Muscle layer of duodenum (tissue), 2 donors: ENCODE measurements around the gene PRR18.

ENCODE experiments used
- H3K27ac ChIP-seq: one replicate; pipeline ENCODE4 v1.7.0; 2013; ENCODE audit warnings: mild to moderate bottlenecking, low read length
- H3K27me3 ChIP-seq: one replicate; pipeline ENCODE4 v1.7.0; 2013; ENCODE audit warnings: low read depth, mild to moderate bottlenecking, control low read depth, low read length
- H3K36me3 ChIP-seq, 2 donors: one replicate each; pipeline ENCODE4 v1.7.0; 2013; ENCODE audit warnings: low read length in 2 of 2, control low read depth in 1 of 2, mild to moderate bottlenecking in 1 of 2; ENCODE audit not compliant: insufficient read depth in 2 of 2, control insufficient read depth in 1 of 2
- H3K4me1 ChIP-seq, 2 donors: one replicate each; pipeline ENCODE4 v1.7.0; 2013; ENCODE audit warnings: low read length in 2 of 2, mild to moderate bottlenecking in 2 of 2, control low read depth in 1 of 2, moderate library complexity in 1 of 2; ENCODE audit not compliant: insufficient read depth in 2 of 2, control insufficient read depth in 1 of 2
- H3K4me3 ChIP-seq, 2 donors: one replicate each; pipeline ENCODE4 v1.7.0; 2013; ENCODE audit warnings: low read length in 2 of 2, low read depth in 1 of 2, mild to moderate bottlenecking in 1 of 2
- H3K9me3 ChIP-seq, 2 donors: one replicate each; pipeline ENCODE4 v1.7.0; 2013; ENCODE audit warnings: low read length in 2 of 2, control low read depth in 1 of 2, mild to moderate bottlenecking in 1 of 2; ENCODE audit not compliant: control insufficient read depth in 1 of 2
- donor health status: healthy.

Gene PRR18

DNA sequence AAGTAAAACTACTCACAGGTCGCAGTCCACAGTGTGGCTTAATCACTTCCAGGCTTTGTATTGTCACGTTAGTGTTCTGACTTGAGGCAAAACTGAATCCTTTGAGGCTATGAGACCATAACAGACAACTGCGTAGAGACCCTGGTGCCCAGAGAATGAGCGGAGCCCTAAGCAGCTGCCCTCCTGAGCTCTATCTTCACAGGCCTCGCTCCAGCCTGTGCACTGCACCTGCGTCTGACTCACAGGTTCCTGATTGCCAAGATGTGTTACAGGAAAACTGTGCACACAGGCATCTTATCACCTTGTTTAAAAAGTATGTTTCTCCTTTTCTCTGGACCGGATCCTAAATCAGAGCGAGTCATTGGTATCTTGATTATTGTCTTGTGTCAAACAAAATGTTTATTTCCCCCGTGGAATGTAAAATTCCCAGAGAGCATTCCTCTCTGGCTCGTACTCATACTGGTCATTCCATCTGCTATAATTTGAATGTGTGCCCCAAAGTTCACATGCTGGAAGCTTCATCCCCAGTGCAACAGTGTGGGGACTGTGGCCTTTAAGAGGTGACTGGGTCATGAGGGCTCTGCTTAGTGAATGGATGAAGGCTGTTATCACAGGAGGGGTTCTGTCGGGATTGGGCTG lies 25.7 kb downstream of the PRR18 start:
- Histone ChIP-seq H3K9me3 (no peaks in the 10 kb centered on the region), H3K4me1 (no peaks in the 10 kb centered on the region), H3K36me3 (no peaks in the 10 kb centered on the region), H3K27ac (no peak overlapping the region), H3K27me3 (no peaks in the 10 kb centered on the region), H3K4me3 (no peak overlapping the region)

- Histone ChIP-seq H3K4me1 (peaks cover 0 to 4% of the 10 kb centered on the region in 2 donors), H3K36me3 (no peaks in the 10 kb centered on the region), H3K27ac (no peak overlapping the region), H3K4me3 (no peak overlapping the region), H3K9me3 (no peaks in the 10 kb centered on the region), H3K27me3 (no peaks in the 10 kb centered on the region)
Measured at GRCh38 chr6:166281104-166281503, 27.1 kb downstream of the PRR18 start.

- Histone ChIP-seq H3K9me3 (no peaks in the 10 kb centered on the region), H3K27me3 (no peaks in the 10 kb centered on the region), H3K27ac (no peak overlapping the region), H3K36me3 (no peaks in the 10 kb centered on the region), H3K4me3 (no peak overlapping the region), H3K4me1 (peaks cover 0 to 4% of the 10 kb centered on the region in 2 donors)
Measured at GRCh38 chr6:166279393-166279679, 28.9 kb downstream of the PRR18 start.

GRCh38 chr6:166278579-166279392 lies 29.4 kb downstream of the PRR18 start:
- no peaks in the 10 kb centered on the region for H3K9me3 ChIP-seq
- peaks cover 0 to 4% of the 10 kb centered on the region in 2 donors for H3K4me1 ChIP-seq
- no peaks in the 10 kb centered on the region for H3K27me3 ChIP-seq
- no peak overlapping the region for H3K4me3 ChIP-seq
- H3K27ac ChIP-seq: no peak overlapping the region
- H3K36me3 ChIP-seq: no peaks in the 10 kb centered on the region

- Histone ChIP-seq H3K4me3 (no peak overlapping the region), H3K27ac (no peak overlapping the region), H3K9me3 (no peaks in the 10 kb centered on the region), H3K36me3 (no peaks in the 10 kb centered on the region), H3K27me3 (no peaks in the 10 kb centered on the region), H3K4me1 (peaks cover 0 to 4% of the 10 kb centered on the region in 2 donors)
Measured at GRCh38 chr6:166277892-166278578, 30.2 kb downstream of the PRR18 start.

DNA sequence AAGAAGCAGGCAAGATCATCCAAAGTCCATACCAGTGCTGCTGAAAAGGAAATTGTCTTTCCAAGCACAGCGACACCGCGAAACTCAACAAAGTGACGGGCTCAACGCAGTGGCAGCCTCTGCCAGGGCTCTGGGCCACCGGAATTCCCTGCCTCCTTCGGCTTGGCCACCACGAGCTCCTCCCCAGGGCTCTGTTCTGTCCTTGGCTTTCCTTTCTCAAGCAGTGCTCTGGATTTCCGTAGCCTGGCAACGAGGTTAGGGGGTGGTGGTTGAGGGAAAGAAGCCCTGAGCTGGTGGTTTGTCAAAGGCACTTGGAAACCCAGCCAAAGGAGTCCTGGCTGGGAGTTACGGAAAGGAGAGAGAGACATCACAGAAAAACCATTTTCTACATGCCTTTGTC lies 31.2 kb downstream of the PRR18 start:
- peaks cover 0 to 4% of the 10 kb centered on the region in 2 donors for H3K4me1 ChIP-seq
- no peaks in the 10 kb centered on the region for H3K36me3 ChIP-seq
- H3K27me3 ChIP-seq: no peaks in the 10 kb centered on the region
- H3K4me3 ChIP-seq: no peak overlapping the region
- H3K27ac ChIP-seq: no peak overlapping the region
- H3K9me3 ChIP-seq: no peaks in the 10 kb centered on the region

GRCh38 chr6:166275714-166276166 lies 32.5 kb downstream of the PRR18 start:
- H3K4me1 ChIP-seq: peaks cover 0 to 4% of the 10 kb centered on the region in 2 donors
- no peak overlapping the region for H3K27ac ChIP-seq
- no peak overlapping the region for H3K4me3 ChIP-seq
- no peaks in the 10 kb centered on the region for H3K36me3 ChIP-seq
- no peaks in the 10 kb centered on the region for H3K9me3 ChIP-seq
- H3K27me3 ChIP-seq: no peaks in the 10 kb centered on the region

DNA sequence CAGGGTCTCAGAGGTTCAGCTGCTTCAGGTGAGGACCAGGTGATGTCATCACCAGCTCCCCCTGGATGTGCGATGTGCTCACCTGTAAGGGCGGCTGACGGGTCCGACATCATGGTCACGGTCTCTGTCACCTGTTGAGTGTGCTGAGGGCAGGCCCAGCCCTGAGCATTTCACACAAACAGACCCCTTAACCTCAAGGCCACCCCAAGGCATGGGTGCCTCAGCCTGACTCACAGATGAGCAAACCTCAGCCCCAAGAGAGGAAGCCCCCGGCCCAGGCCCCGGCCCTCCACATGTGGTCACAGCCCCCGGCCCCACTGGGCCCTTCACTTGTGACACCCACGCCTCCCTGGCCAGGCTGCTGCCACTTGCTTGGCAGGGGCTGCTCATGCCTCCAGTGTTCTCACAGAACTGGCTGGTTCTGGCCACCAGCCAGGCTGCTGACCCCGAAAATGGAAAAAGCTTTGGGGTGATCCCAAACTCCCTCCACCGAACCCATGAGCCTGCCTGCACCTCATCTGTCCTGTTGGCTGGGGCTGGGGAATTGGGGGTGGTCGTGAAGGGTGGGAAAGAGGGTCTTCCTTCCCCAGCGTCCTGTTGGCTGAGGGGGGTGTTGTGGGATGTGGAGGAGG lies 33.3 kb downstream of the PRR18 start:
- Histone ChIP-seq H3K27ac (no peak overlapping the region), H3K4me1 (peaks cover 0 to 4% of the 10 kb centered on the region in 2 donors), H3K4me3 (no peak overlapping the region), H3K36me3 (no peaks in the 10 kb centered on the region), H3K27me3 (no peaks in the 10 kb centered on the region), H3K9me3 (no peaks in the 10 kb centered on the region)

DNA sequence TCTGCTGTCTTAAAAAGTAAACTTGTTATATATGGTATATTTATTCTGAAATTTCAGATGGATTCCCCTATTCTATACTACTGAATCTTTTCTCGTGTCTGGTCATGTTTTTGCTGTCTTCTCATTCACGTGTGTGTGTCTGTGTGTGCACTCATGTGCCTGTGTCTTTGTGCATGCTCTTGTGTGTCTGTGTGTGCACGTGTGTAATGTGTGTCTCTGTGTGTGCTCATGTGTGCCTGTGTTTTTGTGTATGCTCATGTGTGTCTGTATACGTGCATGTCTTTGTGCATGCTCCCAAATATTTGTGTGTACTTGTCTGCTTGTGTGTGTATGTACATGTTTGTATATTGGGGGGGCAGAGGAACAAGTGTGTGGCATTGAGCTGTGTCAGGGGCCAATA lies 34.0 kb downstream of the PRR18 start:
- Histone ChIP-seq H3K27me3 (no peaks in the 10 kb centered on the region), H3K27ac (no peak overlapping the region), H3K36me3 (no peaks in the 10 kb centered on the region), H3K4me1 (peaks cover 0 to 4% of the 10 kb centered on the region in 2 donors), H3K9me3 (no peaks in the 10 kb centered on the region), H3K4me3 (no peak overlapping the region)

DNA sequence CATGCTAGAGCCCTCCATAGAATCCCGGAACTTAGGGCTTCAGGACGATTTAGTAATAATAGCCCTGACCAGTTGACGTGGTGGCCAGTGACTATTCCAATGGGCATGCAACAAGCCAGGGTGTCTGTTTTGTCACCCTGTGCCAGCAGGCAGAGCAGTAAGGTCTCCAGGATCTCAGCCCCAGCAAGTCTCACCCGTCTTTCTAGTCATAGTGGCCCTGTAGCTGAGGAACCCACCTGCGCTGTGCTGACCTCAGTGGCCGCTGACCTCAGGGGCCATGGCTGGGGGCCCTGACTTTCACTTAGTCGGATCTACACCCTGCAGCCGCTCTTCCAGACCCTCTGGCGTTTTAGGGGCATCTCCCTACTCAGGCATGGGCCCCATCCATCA lies 36.8 kb downstream of the PRR18 start:
- no peaks in the 10 kb centered on the region for H3K36me3 ChIP-seq
- no peak overlapping the region for H3K27ac ChIP-seq
- no peaks in the 10 kb centered on the region for H3K27me3 ChIP-seq
- H3K4me1 ChIP-seq: no peaks in the 10 kb centered on the region
- no peaks in the 10 kb centered on the region for H3K9me3 ChIP-seq
- H3K4me3 ChIP-seq: no peak overlapping the region

GRCh38 chr6:166270706-166271375 lies 37.4 kb downstream of the PRR18 start:
- no peaks in the 10 kb centered on the region for H3K27me3 ChIP-seq
- H3K4me1 ChIP-seq: no peaks in the 10 kb centered on the region
- H3K36me3 ChIP-seq: no peaks in the 10 kb centered on the region
- H3K27ac ChIP-seq: no peak overlapping the region
- H3K4me3 ChIP-seq: no peak overlapping the region
- no peaks in the 10 kb centered on the region for H3K9me3 ChIP-seq
